ENCODE data around the gene APOF.
"Not testable (repeated sequence)": the region's sequence is repeated elsewhere in the genome, so short reads cannot be mapped to it uniquely, and the experiment has no call there.

Gene APOF

GRCh38 chr12:56362130-56363059 lies at the start of gene APOF:
Gene APOF (minus strand): TSS chr12:56362857. CDS start chr12:56362745, 112 bp downstream.
- no peak for DNase-seq

- DNase-seq = no peak
Measured at GRCh38 chr12:56411781-56412639, 49.4 kb upstream of the APOF start.

GRCh38 chr12:56410768-56411167 lies 48.1 kb upstream of the APOF start:
- no peak for DNase-seq

- DNase-seq = no peak
Measured at GRCh38 chr12:56408799-56409417, 46.3 kb upstream of the APOF start.

GRCh38 chr12:56404227-56404626 lies 41.6 kb upstream of the APOF start:
- not testable (repeated sequence) for DNase-seq

- DNase-seq = not testable (repeated sequence)
Measured at GRCh38 chr12:56401612-56402011, 39.0 kb upstream of the APOF start.

GRCh38 chr12:56401125-56401524 lies 38.5 kb upstream of the APOF start:
- DNase-seq = not testable (repeated sequence)

- not testable (repeated sequence) for DNase-seq
Measured at GRCh38 chr12:56399466-56399865, 36.8 kb upstream of the APOF start.

GRCh38 chr12:56398324-56398723 lies 35.7 kb upstream of the APOF start:
- DNase-seq = no peak

GRCh38 chr12:56392331-56392730 lies 29.7 kb upstream of the APOF start:
- no peak for DNase-seq

GRCh38 chr12:56391721-56392120 lies 29.1 kb upstream of the APOF start:
- no peak for DNase-seq

GRCh38 chr12:56389412-56389811 lies 26.8 kb upstream of the APOF start:
- no peak for DNase-seq

- DNase-seq = no peak
Measured at GRCh38 chr12:56387152-56387736, 24.6 kb upstream of the APOF start.

GRCh38 chr12:56385873-56386272 lies 23.2 kb upstream of the APOF start:
- DNase-seq = no peak

- DNase-seq = no peak
Measured at GRCh38 chr12:56382611-56383010, 20.0 kb upstream of the APOF start.

GRCh38 chr12:56377989-56378316 lies 15.3 kb upstream of the APOF start:
- DNase-seq = no peak

- no peak for DNase-seq
Measured at GRCh38 chr12:56377310-56377988, 14.8 kb upstream of the APOF start.

- DNase-seq = no peak
Measured at GRCh38 chr12:56375598-56376434, 13.2 kb upstream of the APOF start.

GRCh38 chr12:56374726-56375597 lies 12.3 kb upstream of the APOF start:
- no peak for DNase-seq

- DNase-seq = no peak
Measured at GRCh38 chr12:56373515-56373914, 10.9 kb upstream of the APOF start.

Data from AML-193 (cell line).